DND-41 (cell line): ENCODE measurements around the gene SFXN4.
"Not testable (repeated sequence)": the region's sequence is repeated elsewhere in the genome, so short reads cannot be mapped to it uniquely, and the experiment has no call there.

Source experiments
- ATAC-seq: fragments of 200-7000 bp; cut with Tn5 transposase; 3 replicates; pipeline ENCODE4 v1.9.1; 2021; ENCODE audit warnings: low read depth; ENCODE audit not compliant: insufficient read depth
- DNase-seq: peaks from one replicate; pipeline ENCODE4 v3.0.0-alpha.2; 2020
- H2AFZ ChIP-seq: 2 replicates; pipeline ENCODE4 v1.6.0; 2012; ENCODE audit warnings: low read depth, low read length
- H3K27ac ChIP-seq: 2 replicates; pipeline ENCODE4 v1.5.1; 2012; ENCODE audit warnings: low read length, inconsistent platforms
- H3K27me3 ChIP-seq: fragments of 200-600 bp; sonication (generic); 2 replicates; pipeline ENCODE4 v1.6.0; 2012; ENCODE audit warnings: low read length, mild to moderate bottlenecking, inconsistent platforms; ENCODE audit not compliant: insufficient read depth, poor library complexity
- H3K36me3 ChIP-seq: 2 replicates; pipeline ENCODE4 v1.5.1; 2012; ENCODE audit warnings: low read length, inconsistent platforms; ENCODE audit not compliant: insufficient read depth
- H3K4me1 ChIP-seq: 2 replicates; pipeline ENCODE4 v1.5.1; 2012; ENCODE audit warnings: mild to moderate bottlenecking, low read length; ENCODE audit not compliant: insufficient read depth
- H3K4me2 ChIP-seq: 2 replicates; pipeline ENCODE4 v1.6.0; 2012; ENCODE audit warnings: mild to moderate bottlenecking, moderate library complexity, low read length, inconsistent platforms; ENCODE audit not compliant: insufficient read depth
- H3K4me3 ChIP-seq, 2 experiments: fragments of 200-600 bp in 1 of 2; shearing (Covaris generic) in 1 of 2; 2 replicates each; pipeline ENCODE4 v1.5.1; 2012 to 2016; ENCODE audit warnings: inconsistent platforms in 2 of 2, low read length in 2 of 2, mild to moderate bottlenecking in 2 of 2, low read depth in 1 of 2, moderate library complexity in 1 of 2
- H3K79me2 ChIP-seq: 2 replicates; pipeline ENCODE4 v1.6.0; 2012; ENCODE audit warnings: low read length, inconsistent platforms; ENCODE audit not compliant: insufficient read depth
- H3K9ac ChIP-seq: 2 replicates; pipeline ENCODE4 v1.6.0; 2012; ENCODE audit warnings: low read depth, mild to moderate bottlenecking, inconsistent platforms, low read length, moderate library complexity
- H3K9me3 ChIP-seq: 2 replicates; pipeline ENCODE4 v1.5.1; 2012; ENCODE audit warnings: low read length, moderate library complexity, mild to moderate bottlenecking, inconsistent platforms; ENCODE audit not compliant: insufficient read depth, severe bottlenecking
- H4K20me1 ChIP-seq: 2 replicates; pipeline ENCODE4 v1.6.0; 2012; ENCODE audit warnings: low read length; ENCODE audit not compliant: insufficient read depth
- EZH2 ChIP-seq: IDR thresholded peaks from 3 replicates; pipeline ENCODE4 v1.6.1; 2012; ENCODE audit warnings: borderline replicate concordance, low read depth, mild to moderate bottlenecking, moderate library complexity, low read length, inconsistent platforms; ENCODE audit not compliant: severe bottlenecking
- TF ChIP-seq, protein P1 (sequence below): IDR thresholded peaks from 2 replicates; pipeline ENCODE4 v1.5.1; 2012; ENCODE audit warnings: borderline replicate concordance, low read length, moderate library complexity, mild to moderate bottlenecking; ENCODE audit not compliant: poor library complexity, severe bottlenecking; ENCODE audit errors: extremely low read depth

SFXN4 gene

DNA sequence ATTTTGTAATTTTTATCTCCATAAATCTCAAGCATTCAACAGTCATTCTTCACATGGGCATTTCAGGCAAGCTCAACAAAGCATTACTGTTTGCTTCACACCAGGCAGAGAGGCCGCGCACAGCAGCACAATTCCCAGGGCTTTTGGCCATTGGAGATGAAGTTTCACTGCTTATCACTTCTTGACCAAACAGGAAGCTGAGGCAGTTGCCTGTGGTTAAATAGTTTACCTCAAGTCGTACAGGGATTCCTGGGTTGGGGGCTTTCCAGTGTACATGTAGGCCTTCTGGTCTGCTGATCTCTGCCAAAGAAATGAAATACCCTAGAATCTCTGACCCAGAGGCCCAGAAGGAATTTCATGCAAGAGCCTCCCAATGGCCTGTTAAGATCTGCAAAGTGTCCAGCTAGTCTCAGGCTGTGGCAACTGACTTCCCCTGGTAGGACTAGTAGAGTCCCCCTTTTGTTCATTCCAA is 24.3 kb upstream of the SFXN4 start:
- TF ChIP-seq EZH2, result no peak
- TF ChIP-seq, protein P1, sequence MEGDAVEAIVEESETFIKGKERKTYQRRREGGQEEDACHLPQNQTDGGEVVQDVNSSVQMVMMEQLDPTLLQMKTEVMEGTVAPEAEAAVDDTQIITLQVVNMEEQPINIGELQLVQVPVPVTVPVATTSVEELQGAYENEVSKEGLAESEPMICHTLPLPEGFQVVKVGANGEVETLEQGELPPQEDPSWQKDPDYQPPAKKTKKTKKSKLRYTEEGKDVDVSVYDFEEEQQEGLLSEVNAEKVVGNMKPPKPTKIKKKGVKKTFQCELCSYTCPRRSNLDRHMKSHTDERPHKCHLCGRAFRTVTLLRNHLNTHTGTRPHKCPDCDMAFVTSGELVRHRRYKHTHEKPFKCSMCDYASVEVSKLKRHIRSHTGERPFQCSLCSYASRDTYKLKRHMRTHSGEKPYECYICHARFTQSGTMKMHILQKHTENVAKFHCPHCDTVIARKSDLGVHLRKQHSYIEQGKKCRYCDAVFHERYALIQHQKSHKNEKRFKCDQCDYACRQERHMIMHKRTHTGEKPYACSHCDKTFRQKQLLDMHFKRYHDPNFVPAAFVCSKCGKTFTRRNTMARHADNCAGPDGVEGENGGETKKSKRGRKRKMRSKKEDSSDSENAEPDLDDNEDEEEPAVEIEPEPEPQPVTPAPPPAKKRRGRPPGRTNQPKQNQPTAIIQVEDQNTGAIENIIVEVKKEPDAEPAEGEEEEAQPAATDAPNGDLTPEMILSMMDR, result no peak
- ATAC-seq, result peak; percentile 79
- H3K27ac ChIP-seq, result peak overlapping the region; percentile 50

GRCh38 chr10:119183664-119184412 is 18.3 kb upstream of the SFXN4 start:
- ATAC-seq, result no peak
- Histone ChIP-seq H3K4me3 (no peak overlapping the region), H4K20me1 (no peaks in the 10 kb centered on the region), H3K9me3 (no peaks in the 10 kb centered on the region), H2AFZ (no peak overlapping the region), H3K4me1 (peaks cover 14% of the 10 kb centered on the region), H3K27ac (no peak overlapping the region), H3K9ac (no peak overlapping the region), H3K4me2 (no peak overlapping the region), H3K79me2 (no peaks in the 10 kb centered on the region; the same call in 1 of the 2 replicates), H3K36me3 (no peaks in the 10 kb centered on the region), H3K27me3 (no peaks in the 10 kb centered on the region)
- no peak for DNase-seq
- TF ChIP-seq EZH2, result no peak
- TF ChIP-seq, protein P1, result no peak

More for the DNA sequence above, 24.3 kb upstream of the SFXN4 start:
- H3K36me3 ChIP-seq, result no peaks in the 10 kb centered on the region
- H3K27me3 ChIP-seq, result no peaks in the 10 kb centered on the region
- no peaks in the 10 kb centered on the region for H3K9me3 ChIP-seq
- no peaks in the 10 kb centered on the region for H4K20me1 ChIP-seq
- H3K9ac ChIP-seq, result no peak overlapping the region
- no peak overlapping the region for H3K4me3 ChIP-seq
- H3K4me1 ChIP-seq, result peaks cover 22% of the 10 kb centered on the region
- peak overlapping the region; percentile 2; the same call in 1 of the 2 replicates for H3K4me2 ChIP-seq
- H2AFZ ChIP-seq, result no peak overlapping the region
- DNase-seq, result peak; percentile 56
- no peaks in the 10 kb centered on the region for H3K79me2 ChIP-seq

DNA sequence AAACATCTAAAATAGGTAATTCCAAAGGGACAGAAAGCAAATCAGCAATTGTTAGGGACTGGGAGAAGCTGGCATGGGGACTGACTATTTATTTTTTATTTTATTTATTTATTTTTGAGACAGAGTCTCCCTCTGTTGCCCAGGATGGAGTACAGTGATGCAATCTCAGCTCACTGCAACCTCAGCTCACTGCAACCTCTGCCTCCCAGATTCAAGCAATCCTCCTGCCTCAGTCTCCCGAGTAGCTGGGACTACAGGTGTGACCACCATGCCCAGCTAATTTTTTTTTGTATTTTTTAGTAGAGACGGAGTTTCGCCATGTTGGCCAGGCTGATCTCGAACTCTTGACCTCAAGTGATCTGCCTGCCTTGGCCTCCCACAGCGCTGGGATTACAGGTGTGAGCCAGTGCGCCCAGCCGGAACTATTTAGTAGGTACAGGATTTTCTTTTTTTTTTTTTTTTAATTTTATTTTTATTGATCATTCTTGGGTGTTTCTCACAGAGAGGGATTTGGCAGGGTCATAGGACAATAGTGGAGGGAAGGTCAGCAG is 15.4 kb upstream of the SFXN4 start:
- Histone ChIP-seq H3K79me2 (peaks cover 27% of the 10 kb centered on the region), H3K36me3 (peaks cover 13% of the 10 kb centered on the region), H3K4me1 (peaks cover 35% of the 10 kb centered on the region)
- H3K27me3 ChIP-seq, H4K20me1 ChIP-seq, ATAC-seq, H3K9me3 ChIP-seq, DNase-seq, H3K27ac ChIP-seq, H3K4me2 ChIP-seq, H3K9ac ChIP-seq, H3K4me3 ChIP-seq, H2AFZ ChIP-seq: not testable (repeated sequence)

DNA sequence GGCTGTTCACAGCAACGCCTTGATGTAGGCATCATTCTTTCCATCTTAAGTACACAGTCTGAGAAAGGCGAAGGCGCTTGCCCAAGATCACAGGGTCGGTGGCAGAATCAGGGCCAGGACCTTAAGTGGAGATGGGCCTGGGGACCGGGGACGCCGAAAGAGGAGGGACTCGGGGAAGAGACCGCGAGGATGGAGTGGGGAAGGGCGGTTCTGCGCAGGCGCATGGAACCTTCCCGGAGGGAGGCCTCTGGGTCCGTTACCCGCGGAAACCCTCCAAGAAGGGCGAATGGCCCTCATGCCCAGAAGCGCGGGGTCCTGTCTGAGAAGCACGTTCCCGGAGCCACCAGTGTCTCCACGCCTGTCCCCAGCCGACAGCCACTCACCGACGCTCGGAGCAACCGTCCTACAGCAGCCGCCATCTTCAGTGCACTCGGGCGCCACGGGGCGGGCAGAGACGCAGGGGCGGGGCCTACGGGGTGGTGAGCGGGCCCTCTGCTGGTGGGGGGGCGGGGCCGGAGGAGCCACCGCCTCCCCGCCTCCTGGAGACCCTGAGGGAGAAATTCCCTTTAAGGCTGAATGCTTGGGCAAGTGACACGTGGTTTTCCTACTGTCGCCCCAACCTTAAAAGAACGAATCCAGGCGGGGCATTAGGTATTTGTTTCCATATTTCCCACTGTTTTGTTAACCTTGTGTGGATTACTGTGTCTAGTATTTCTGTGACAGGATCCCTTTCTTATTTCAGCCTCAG is 13.0 kb upstream of the SFXN4 start, which contains the start of gene PRDX3:
PRDX3 (minus strand) TSS at position 441 of the 748 bp plus-strand sequence; CDS start at position 419, 22 bp downstream.
- DNase-seq (peak; percentile 95), ATAC-seq (peak; percentile 91)
- Histone ChIP-seq H3K4me2 (peak within 1 kb of the TSS; percentile 85), H3K9ac (peak within 1 kb of the TSS; percentile 88), H3K27me3 (no peaks in the 10 kb centered on the region), H2AFZ (peak within 1 kb of the TSS; percentile 85), H3K9me3 (no peaks in the 10 kb centered on the region), H3K4me3 (peak within 1 kb of the TSS; percentile 73), H3K27ac (peak within 1 kb of the TSS; percentile 95), H3K36me3 (peaks cover 35% of the 10 kb centered on the region), H3K4me1 (peaks cover 41% of the 10 kb centered on the region), H3K79me2 (peaks cover 49% of the 10 kb centered on the region), H4K20me1 (peaks cover 9% of the 10 kb centered on the region; the same call in 1 of the 2 replicates)
- no peak for TF ChIP-seq EZH2
- TF ChIP-seq, protein P1, result no peak
